GM08714 (cell line): ENCODE data around the gene VANGL2.

Experiments
- H3K4me3 ChIP-seq: fragments of 200-500 bp; sonication (Bioruptor generic); 2 replicates; pipeline ENCODE4 v1.5.1; 2014; ENCODE audit warnings: mild to moderate bottlenecking, low read length, inconsistent platforms
- ZNF274 ChIP-seq: IDR thresholded peaks from 2 replicates; pipeline ENCODE4 v1.6.1; 2012; ENCODE audit warnings: mild to moderate bottlenecking, low read depth, low read length

VANGL2 gene

GRCh38 chr1:160460214-160460642 is 59.9 kb downstream of the VANGL2 start:
- no peak for TF ChIP-seq ZNF274
- no peak overlapping the region for H3K4me3 ChIP-seq

- H3K4me3 ChIP-seq: peak overlapping the region; percentile 26; the same call in 1 of the 2 replicates
- no peak for TF ChIP-seq ZNF274
Measured at GRCh38 chr1:160460683-160461287, 60.4 kb downstream of the VANGL2 start.

GRCh38 chr1:160465123-160465522 is 64.8 kb downstream of the VANGL2 start:
- H3K4me3 ChIP-seq: no peak overlapping the region
- no peak for TF ChIP-seq ZNF274

- TF ChIP-seq ZNF274: no peak
- H3K4me3 ChIP-seq: no peak overlapping the region
Measured at GRCh38 chr1:160466961-160467360, 66.6 kb downstream of the VANGL2 start.

- no peak for TF ChIP-seq ZNF274
- H3K4me3 ChIP-seq: no peak overlapping the region
Measured at GRCh38 chr1:160467576-160467975, 67.2 kb downstream of the VANGL2 start.

GRCh38 chr1:160471253-160471652 is 70.9 kb downstream of the VANGL2 start:
- no peak for TF ChIP-seq ZNF274
- H3K4me3 ChIP-seq: no peak overlapping the region

- TF ChIP-seq ZNF274: no peak
- no peak overlapping the region for H3K4me3 ChIP-seq
Measured at GRCh38 chr1:160472112-160472511, 71.7 kb downstream of the VANGL2 start.

GRCh38 chr1:160474392-160475242 is 74.3 kb downstream of the VANGL2 start:
- no peak overlapping the region for H3K4me3 ChIP-seq
- TF ChIP-seq ZNF274: no peak
